Measurements from ENCODE around the gene UCK2. TPM values are rescaled to one million over a fixed set of nuclear protein-coding genes. Genes with fewer than 3 reads are reported as not detected.

UCK2 gene
- total RNA-seq, 1 experiment from 2014 or later, result 88.4 TPM

- Histone ChIP-seq H3K27ac (ENCODE audit: low read depth, low read length) (no peak overlapping the region), H3K36me3 (ENCODE audit: control insufficient read depth in 1 of 2, insufficient read depth in 2 of 2, low read length in 2 of 2) (no peaks in the 10 kb centered on the region), H3K4me3 (replicated peaks in 1 of 2; ENCODE audit: low read depth in 1 of 2, low read length in 2 of 2) (no peak overlapping the region), H3K4me1 (ENCODE audit: control insufficient read depth in 1 of 2, insufficient read depth in 2 of 2, low read length in 2 of 2) (no peaks in the 10 kb centered on the region), H3K9me2 (ENCODE audit: insufficient read depth) (no peaks in the 10 kb centered on the region), H3K27me3 (ENCODE audit: insufficient read depth, low read length) (peaks cover 13% of the 10 kb centered on the region; the same call in 1 of the 2 replicates), H3K79me2 (ENCODE audit: insufficient read depth, low read length) (no peaks in the 10 kb centered on the region), H3K9me3 (ENCODE audit: control insufficient read depth in 1 of 2, insufficient read depth in 1 of 2, low read depth in 1 of 2, low read length in 2 of 2) (no peaks in the 10 kb centered on the region), H4K20me1 (ENCODE audit: insufficient read depth) (no peaks in the 10 kb centered on the region), H2AFZ (ENCODE audit: low read depth, low read length, poor library complexity, severe bottlenecking) (no peak overlapping the region), H3K9ac (ENCODE audit: low read length) (no peak overlapping the region), H3K4me2 (ENCODE audit: low read length) (no peak overlapping the region)
- intact Hi-C loops (cut with micrococcal nuclease), result no loop called here
- RAD21 ChIA-PET (ENCODE audit: low non-redundant PET in 1 of 2, low total read pairs in 2 of 2, uncharacterized antibody in 2 of 2, unreplicated experiment in 2 of 2), result no interaction called here
- BruUV-seq (replicated peaks), result no TSS peak
- TF ChIP-seq SIN3A (IDR thresholded peaks at IDR 0.05; ENCODE audit: low read depth) (no peak), FOSL1 (IDR thresholded peaks at IDR 0.05; ENCODE audit: low read depth) (no peak), ATF3 (IDR thresholded peaks at IDR 0.05) (no peak), SP1 (IDR thresholded peaks at IDR 0.05; ENCODE audit: low read depth) (no peak), TCF7L2 (IDR thresholded peaks at IDR 0.05; ENCODE audit: borderline replicate concordance, extremely low read depth, insufficient read depth, insufficient read length) (no peak), EGR1 (IDR thresholded peaks at IDR 0.05; ENCODE audit: low read depth) (no peak), ZFX (IDR thresholded peaks at IDR 0.05) (no peak), ZNF274 (IDR thresholded peaks at IDR 0.05; ENCODE audit: low read depth, low read length) (no peak), SRF (IDR thresholded peaks at IDR 0.05; ENCODE audit: low read depth) (no peak), REST (IDR thresholded peaks at IDR 0.05; ENCODE audit: low read depth) (no peak), ELF1 (IDR thresholded peaks at IDR 0.05; ENCODE audit: borderline replicate concordance, low read depth) (no peak), CTCF (IDR thresholded peaks at IDR 0.05 in 2 of 3, conservative IDR thresholded peaks at IDR 0.05 in 1 of 3; ENCODE audit: borderline replicate concordance in 1 of 3, insufficient read depth in 1 of 3, low read depth in 2 of 3, low read length in 2 of 3) (no peak), ZBTB33 (IDR thresholded peaks at IDR 0.05; ENCODE audit: extremely low read depth, insufficient replicate concordance, low read length) (no peak), POLR2AphosphoS5 (IDR thresholded peaks at IDR 0.05; ENCODE audit: low read depth, low read length) (no peak), YY1 (IDR thresholded peaks at IDR 0.05; ENCODE audit: extremely low read depth, insufficient replicate concordance, low read depth, low read length) (no peak), EZH2 (IDR thresholded peaks at IDR 0.05) (no peak), CEBPB (IDR thresholded peaks at IDR 0.05; ENCODE audit: low read depth) (no peak), JUND (IDR thresholded peaks at IDR 0.05) (no peak)
- POLR2A ChIA-PET, result no interaction called here
- ATAC-seq (no peak), DNase-seq (ENCODE audit: low read depth, low spot score) (no peak)
- CTCF ChIA-PET, result no interaction called here
These were observed 110.4 kb downstream of the UCK2 start for GRCh38 chr1:165937829-165938228.

All from HCT116 (cell line).